Non-pigmented ciliary epithelial cell (primary cell): ENCODE data around the gene ELL2.
"Not testable (repeated sequence)": the region's sequence is repeated elsewhere in the genome, so short reads cannot be mapped to it uniquely, and the experiment has no call there.

ENCODE experiments used
- DNase-seq: peaks from one replicate; pipeline ENCODE4 v3.0.0-alpha.2; 2010; ENCODE audit warnings: low read depth

The ELL2 gene

DNA sequence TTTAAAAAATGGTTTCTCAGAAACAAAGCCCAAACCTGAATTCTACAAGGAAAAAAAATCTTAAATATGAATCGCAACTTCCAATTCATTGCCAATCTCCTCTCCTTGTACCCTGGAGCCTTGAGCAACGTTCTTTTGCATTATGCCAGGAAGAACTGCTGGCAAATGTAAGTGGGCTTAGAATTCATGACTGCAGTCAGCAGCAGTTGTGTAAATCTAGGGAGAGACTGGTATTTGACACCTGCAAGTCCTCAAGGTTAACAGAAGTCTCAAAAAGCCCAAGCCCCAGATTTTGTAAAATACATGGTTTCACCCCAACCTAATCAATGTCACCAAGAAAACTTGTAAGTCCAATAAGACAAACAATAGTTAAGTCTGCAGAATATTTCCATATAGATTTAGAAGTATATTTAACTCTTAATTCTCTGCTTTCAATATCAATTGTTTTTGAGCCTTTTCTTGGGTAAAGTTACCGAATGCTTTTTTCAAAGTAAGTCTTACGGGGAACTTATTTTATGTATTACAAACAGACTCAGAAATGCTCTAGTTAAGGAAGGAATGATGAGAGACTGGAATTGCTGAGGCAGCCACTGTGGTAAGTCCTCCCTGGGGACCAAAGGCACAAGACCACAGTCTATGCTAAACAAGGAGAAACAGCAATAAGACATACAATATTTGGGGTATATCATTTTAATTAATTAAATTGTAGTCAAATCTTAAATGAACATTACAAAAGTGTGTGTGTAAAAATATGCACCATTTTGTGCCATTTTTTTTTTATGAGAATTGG is 31.3 kb downstream of the ELL2 start:
- DNase-seq: no peak

GRCh38 chr5:95928724-95929253 is 32.9 kb downstream of the ELL2 start:
- no peak for DNase-seq

DNA sequence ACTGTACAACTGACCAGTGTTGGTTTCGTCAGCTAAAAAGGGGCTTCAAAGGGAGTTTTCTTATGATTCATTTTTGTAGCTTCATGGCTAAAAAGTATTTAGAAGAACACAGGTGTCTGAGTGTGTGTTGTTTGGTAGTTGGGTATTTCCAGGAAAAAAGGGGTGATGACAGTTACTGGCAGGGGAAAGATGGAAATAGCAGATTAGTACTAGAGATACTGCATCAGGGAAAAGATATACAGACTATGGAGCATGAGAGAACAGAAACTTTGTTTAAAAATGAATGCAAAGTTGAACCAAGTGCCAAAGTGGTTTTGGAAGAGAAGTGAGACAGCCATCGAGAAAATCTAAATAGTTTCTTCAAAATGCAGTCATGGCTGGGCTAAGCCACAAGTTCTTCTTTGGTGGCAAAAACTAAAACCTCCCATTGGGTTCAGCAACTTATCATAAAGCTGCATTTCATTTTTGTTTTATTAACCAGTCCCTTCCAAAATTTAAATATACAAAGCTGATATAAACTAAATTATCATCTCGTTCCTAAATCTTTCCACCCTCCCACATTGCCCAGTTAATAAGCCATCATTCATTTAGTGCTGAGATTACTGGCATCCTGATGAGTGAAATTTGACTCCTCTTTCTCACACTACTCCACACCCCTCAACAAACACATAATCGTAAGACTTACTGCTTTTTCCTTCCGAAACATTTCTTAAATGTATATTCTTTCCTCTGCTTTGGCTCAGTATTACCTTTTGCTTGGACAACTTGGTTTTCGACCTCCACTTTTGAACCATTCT is 33.5 kb downstream of the ELL2 start:
- no peak for DNase-seq

GRCh38 chr5:95927300-95927699 is 34.4 kb downstream of the ELL2 start:
- not testable (repeated sequence) for DNase-seq

- no peak for DNase-seq
Measured at GRCh38 chr5:95925939-95926338, 35.7 kb downstream of the ELL2 start.

DNA sequence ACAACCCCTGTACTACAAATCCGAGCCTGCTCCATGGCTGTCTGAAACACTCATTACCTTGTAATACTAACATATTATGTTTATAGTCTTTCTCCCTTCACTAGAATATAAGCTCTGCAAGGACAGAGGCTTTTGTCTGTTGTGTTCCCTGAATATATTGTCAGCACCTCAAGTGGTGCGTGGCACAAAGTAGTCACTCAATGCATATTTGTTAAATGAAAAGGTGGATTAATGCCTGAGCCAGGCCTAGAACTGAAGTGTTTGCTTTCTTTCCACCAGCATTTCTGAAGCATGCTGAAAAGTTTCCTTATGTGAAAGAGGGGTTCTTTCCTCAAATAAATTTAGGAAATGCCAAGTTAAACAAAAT is 36.3 kb downstream of the ELL2 start:
- DNase-seq: no peak

GRCh38 chr5:95924720-95925377 is 36.8 kb downstream of the ELL2 start:
- DNase-seq: no peak

DNA sequence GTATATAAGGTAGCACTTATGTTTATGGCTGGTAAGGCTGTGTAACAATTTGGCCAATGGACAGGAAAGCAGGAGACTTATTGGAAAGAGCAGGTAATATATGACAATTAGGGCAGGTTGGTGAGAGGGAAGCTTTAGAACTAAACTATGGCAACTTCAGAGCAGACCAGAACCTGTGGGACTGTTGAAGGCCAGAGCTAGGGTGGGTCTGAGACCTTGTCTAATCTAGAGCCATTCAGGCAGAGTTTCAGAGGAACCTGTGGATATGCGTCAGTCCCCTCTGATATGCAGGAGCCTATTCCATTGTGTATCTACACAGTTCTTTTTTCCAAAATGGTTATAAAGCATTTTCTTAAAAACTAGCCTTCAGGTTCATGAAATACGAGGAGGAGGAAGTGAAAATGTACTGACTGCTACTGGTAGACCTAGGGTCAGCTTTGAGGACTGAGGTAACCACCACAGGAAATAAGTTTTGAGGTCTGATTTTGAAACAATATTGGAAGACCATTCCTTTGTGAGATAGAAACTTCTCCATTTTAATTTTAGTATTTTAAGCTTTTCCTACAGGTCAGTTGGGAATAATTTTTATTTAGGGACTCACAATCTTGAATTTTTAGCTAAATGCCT is 37.6 kb downstream of the ELL2 start:
- DNase-seq: no peak

DNA sequence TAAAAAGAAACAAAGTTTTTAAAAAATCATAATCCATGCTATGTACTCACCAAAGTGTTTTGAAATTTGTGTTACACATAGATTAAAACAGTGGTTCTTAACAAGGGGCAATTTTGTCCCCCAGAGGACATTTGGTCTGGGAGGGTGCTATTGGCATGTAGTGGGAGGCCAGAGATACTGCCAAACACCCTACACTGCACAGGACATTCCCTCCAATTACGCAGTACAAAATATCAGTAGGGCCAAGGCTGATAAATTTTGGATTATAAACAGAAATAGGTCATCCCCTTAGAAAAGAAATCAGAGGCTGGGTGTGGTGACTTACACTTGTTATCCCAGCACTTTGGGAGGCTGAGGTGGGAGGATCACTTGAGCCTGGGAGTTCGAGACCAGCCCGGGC is 38.9 kb downstream of the ELL2 start:
- no peak for DNase-seq

- no peak for DNase-seq
Measured at GRCh38 chr5:95921501-95921900, 40.1 kb downstream of the ELL2 start.

DNA sequence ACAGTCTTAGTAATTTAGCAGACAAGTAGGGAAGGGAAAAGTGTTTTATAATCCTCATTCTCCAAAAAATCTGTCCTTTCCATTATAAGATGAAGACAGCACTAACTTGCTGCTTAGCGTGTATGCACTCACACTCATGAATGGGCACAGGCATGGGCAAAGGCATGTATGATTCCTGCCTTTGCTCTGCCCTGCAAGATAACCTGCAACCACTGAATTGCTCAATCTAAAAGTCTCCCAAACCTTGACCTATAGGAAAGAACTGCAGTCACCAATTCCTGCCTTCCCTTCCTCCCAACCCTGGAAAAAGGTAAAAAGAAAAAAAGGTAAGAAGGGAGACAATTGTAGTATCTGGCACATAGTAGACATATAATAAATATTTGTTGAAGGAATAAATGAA is 40.8 kb downstream of the ELL2 start:
- no peak for DNase-seq

DNA sequence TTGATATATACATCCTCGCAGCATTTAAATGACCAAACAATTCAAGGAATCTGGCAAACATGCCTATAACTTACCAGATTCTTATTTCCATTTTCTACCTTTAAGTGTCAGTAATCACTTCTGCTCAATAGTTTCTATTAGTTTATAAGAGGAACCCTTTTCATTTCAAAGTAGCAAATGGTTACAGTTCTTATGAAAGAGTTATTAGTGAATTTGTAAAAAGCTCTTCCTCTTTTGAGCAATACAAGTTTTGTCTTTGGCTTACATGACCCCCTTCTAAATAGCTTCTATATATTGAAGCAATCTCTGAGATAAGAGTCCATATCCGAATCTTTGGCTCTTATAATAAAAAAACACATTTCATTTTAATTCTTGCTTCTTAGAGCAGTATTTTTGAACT is 42.0 kb downstream of the ELL2 start:
- DNase-seq: no peak

DNA sequence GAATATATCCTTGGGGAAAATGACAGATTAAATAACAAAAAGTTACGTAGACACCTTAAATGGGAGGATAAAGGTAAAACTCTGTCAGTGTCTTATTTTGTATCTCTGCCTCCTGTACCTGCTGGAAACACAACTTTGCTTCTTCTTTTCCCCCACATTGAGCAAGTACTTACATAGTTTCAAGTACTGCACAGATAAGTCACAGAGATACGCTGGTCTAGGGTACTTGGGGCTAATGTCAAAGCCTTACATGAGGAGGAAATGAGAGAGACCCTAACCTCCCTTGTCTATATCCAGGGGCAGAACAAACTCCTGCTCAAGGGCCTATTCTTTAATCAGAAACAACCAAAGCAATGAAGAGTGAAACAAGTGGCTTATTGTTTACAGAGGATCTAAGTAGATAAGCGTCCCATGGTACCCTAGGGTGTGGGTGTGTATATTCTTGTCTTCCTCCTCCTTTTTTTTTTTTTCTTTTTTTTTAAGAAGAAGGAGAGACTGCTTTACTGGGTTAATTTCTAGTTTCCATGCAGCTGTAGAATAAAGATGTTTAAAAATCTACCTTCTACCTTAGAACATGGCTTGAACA is 43.1 kb downstream of the ELL2 start:
- no peak for DNase-seq

DNA sequence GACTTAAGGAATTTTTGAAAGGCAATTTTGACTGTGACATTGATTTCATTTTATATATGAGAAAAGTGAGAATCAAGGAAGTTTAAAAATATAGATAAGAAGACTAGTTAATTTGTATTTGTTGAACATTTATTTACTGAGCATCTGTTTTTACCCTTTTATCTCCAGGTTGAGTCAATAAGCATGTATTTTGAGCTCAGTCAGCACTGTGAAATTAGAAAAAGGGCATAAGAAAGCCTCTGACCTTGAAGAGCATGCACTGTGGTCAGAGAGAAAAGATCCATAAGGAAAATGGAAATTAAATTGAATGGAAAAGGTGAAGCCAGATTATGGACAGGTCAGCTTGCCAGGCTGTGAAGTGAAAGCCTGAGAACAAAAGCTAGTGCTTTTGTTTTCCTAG is 44.4 kb downstream of the ELL2 start:
- DNase-seq: no peak

DNA sequence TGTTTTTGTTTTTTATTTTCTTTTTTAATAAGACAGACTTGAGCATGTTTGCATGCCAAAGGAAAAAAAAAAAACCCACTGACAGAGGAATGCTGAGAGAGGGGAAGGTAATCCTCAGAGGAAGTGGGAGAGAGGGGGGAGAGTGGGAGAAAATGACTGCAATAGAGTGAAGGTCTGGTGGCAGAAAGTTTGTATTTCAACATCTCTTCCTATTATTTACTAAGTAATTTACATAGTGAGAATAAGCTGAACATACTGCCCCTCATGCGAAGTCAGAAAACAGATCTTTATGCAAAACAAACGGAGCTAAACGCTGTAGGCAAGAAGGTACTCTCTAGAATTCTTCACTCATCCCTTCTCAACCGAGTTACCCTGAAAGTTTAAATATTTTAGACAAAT is 45.0 kb downstream of the ELL2 start:
- no peak for DNase-seq

DNA sequence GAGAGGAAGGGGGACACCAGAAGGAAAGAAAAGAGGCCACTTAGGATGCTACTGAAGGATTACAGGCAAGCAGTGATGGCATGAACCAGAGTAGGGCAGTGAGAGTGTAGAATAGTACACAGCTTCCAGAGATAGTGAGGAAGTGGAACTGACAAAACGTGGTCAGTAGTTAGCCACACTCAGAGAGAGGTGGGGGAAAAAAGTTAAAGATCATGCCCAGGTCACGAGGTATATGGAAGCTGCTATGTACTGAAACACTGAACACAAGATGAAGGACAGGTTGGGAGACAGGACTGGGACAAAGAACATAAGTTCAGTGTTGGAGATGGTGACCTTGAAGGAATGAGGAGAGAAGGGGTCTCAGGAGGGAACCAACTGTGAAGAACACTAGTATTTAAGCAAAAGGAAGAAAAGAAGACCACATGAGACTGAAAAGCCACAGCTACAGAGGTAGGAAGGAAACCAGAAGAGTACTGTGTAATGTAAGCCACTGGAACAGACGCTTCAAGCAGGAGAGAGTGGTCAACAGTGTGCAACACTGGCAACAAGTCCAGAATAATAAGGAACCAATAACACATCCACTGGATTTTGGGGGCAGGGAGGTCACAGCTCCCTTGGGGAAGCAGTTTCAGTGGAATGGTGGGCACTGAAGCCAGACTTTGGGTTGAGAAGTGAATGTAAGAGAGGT is 45.5 kb downstream of the ELL2 start:
- DNase-seq: no peak

DNA sequence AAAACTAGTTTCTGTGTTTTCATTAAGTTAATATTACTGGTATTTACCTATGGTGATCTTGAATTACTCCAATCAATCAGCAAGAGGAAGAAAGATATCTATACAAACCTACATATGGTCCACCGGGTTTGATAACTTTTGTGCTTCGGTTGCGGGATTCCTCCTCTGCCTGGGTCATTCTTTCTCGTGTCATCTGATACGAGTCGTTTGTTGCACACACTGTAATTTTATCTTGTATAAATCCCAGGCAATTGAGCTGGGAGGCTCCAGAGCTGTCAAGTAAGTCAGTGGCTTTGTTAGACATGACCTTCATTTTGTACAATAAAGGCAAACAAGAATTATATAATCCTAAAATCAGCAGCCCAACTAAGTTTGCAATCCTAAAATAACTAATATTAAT is 48.0 kb downstream of the ELL2 start:
- DNase-seq: no peak

- no peak for DNase-seq
Measured at GRCh38 chr5:95912029-95912428, 49.6 kb downstream of the ELL2 start.

DNA sequence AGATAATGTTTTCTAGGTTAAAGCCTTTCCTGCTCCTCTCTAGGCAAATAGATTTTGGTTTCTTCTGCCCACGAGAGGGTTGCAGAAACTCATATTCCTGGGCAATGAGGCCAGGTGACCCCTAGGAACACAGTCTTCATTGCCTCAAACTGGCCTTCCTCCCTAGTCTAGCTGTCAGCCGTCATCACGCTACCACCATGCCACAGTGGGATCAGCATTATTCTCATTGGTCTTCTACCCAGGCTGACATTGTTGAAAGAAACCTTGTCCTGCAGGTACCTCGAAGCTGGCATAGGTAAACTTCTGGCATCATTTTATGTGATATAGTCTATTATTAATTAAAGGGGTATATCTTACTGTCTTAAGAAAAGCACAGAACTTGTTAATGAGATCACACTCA is 51.1 kb downstream of the ELL2 start:
- no peak for DNase-seq

GRCh38 chr5:95909738-95910137 is 51.9 kb downstream of the ELL2 start:
- no peak for DNase-seq

- DNase-seq: no peak
Measured at GRCh38 chr5:95908799-95909198, 52.9 kb downstream of the ELL2 start.
